Measurements from ENCODE around the gene PFN3.

PFN3 gene

GRCh38 chr5:177414481-177414880 lies 14.0 kb upstream of the PFN3 start:
- no peak overlapping the region for H3K4me3 ChIP-seq (ENCODE audit: low read depth in 1 of 2, low read length in 2 of 2)
- DNase-seq (no peak), ATAC-seq (ENCODE audit: insufficient read depth, low read depth) (no peak)
- H3K9ac ChIP-seq (ENCODE audit: low read depth, low read length), result no peak overlapping the region
- H3K9me3 ChIP-seq (ENCODE audit: insufficient read depth, low read length, severe bottlenecking), result no peaks in the 10 kb centered on the region
- TF ChIP-seq CTCF (IDR thresholded peaks at IDR 0.05; ENCODE audit: borderline replicate concordance, extremely low read depth, low read length, poor library complexity, severe bottlenecking) (no peak), EZH2 (IDR thresholded peaks at IDR 0.05; ENCODE audit: borderline replicate concordance, low read depth, low read length, severe bottlenecking) (no peak)
- no peak overlapping the region for H3K4me2 ChIP-seq (ENCODE audit: insufficient read depth, low read length)
- H3K27ac ChIP-seq (ENCODE audit: low read length), result no peak overlapping the region
- no peaks in the 10 kb centered on the region for H4K20me1 ChIP-seq (ENCODE audit: insufficient read depth, low read length)
- no peaks in the 10 kb centered on the region for H3K27me3 ChIP-seq (ENCODE audit: insufficient read depth, low read length, poor library complexity)
- no peak overlapping the region for H2AFZ ChIP-seq (ENCODE audit: low read depth, low read length)
- peaks cover 3% of the 10 kb centered on the region; the same call in 1 of the 2 replicates for H3K4me1 ChIP-seq (ENCODE audit: insufficient read depth, low read length)
- H3K79me2 ChIP-seq (ENCODE audit: insufficient read depth, low read length), result no peaks in the 10 kb centered on the region
- H3K36me3 ChIP-seq (ENCODE audit: insufficient read depth, low read length), result no peaks in the 10 kb centered on the region

GRCh38 chr5:177412603-177413233 lies 12.3 kb upstream of the PFN3 start:
- Histone ChIP-seq H3K27ac (ENCODE audit: low read length) (no peak overlapping the region), H3K27me3 (ENCODE audit: insufficient read depth, low read length, poor library complexity) (no peaks in the 10 kb centered on the region), H3K9me3 (ENCODE audit: insufficient read depth, low read length, severe bottlenecking) (no peaks in the 10 kb centered on the region), H3K4me2 (ENCODE audit: insufficient read depth, low read length) (no peak overlapping the region), H3K4me1 (ENCODE audit: insufficient read depth, low read length) (peaks cover 3% of the 10 kb centered on the region; the same call in 1 of the 2 replicates), H3K9ac (ENCODE audit: low read depth, low read length) (no peak overlapping the region), H3K79me2 (ENCODE audit: insufficient read depth, low read length) (no peaks in the 10 kb centered on the region), H2AFZ (ENCODE audit: low read depth, low read length) (no peak overlapping the region), H4K20me1 (ENCODE audit: insufficient read depth, low read length) (no peaks in the 10 kb centered on the region), H3K4me3 (ENCODE audit: low read depth in 1 of 2, low read length in 2 of 2) (no peak overlapping the region), H3K36me3 (ENCODE audit: insufficient read depth, low read length) (no peaks in the 10 kb centered on the region)
- ATAC-seq (ENCODE audit: insufficient read depth, low read depth), result peak; percentile 54; the same call in 2 of the 3 replicates
- TF ChIP-seq EZH2 (IDR thresholded peaks at IDR 0.05; ENCODE audit: borderline replicate concordance, low read depth, low read length, severe bottlenecking) (no peak), CTCF (IDR thresholded peaks at IDR 0.05; ENCODE audit: borderline replicate concordance, extremely low read depth, low read length, poor library complexity, severe bottlenecking) (no peak)
- no peak for DNase-seq

GRCh38 chr5:177410575-177410974 lies 10.1 kb upstream of the PFN3 start:
- peaks cover 3% of the 10 kb centered on the region; the same call in 1 of the 2 replicates for H3K4me1 ChIP-seq (ENCODE audit: insufficient read depth, low read length)
- ATAC-seq (ENCODE audit: insufficient read depth, low read depth) (peak; percentile 53), DNase-seq (no peak)
- no peak overlapping the region for H3K4me3 ChIP-seq (ENCODE audit: low read depth in 1 of 2, low read length in 2 of 2)
- H3K27me3 ChIP-seq (ENCODE audit: insufficient read depth, low read length, poor library complexity), result peaks cover 13% of the 10 kb centered on the region
- H3K9me3 ChIP-seq (ENCODE audit: insufficient read depth, low read length, severe bottlenecking), result no peaks in the 10 kb centered on the region
- no peaks in the 10 kb centered on the region for H3K36me3 ChIP-seq (ENCODE audit: insufficient read depth, low read length)
- H3K4me2 ChIP-seq (ENCODE audit: insufficient read depth, low read length), result no peak overlapping the region
- H2AFZ ChIP-seq (ENCODE audit: low read depth, low read length), result no peak overlapping the region
- TF ChIP-seq EZH2 (IDR thresholded peaks at IDR 0.05; ENCODE audit: borderline replicate concordance, low read depth, low read length, severe bottlenecking) (no peak), CTCF (IDR thresholded peaks at IDR 0.05; ENCODE audit: borderline replicate concordance, extremely low read depth, low read length, poor library complexity, severe bottlenecking) (no peak)
- no peaks in the 10 kb centered on the region for H3K79me2 ChIP-seq (ENCODE audit: insufficient read depth, low read length)
- no peak overlapping the region for H3K27ac ChIP-seq (ENCODE audit: low read length)
- H3K9ac ChIP-seq (ENCODE audit: low read depth, low read length), result no peak overlapping the region
- H4K20me1 ChIP-seq (ENCODE audit: insufficient read depth, low read length), result no peaks in the 10 kb centered on the region
